GM12878 (cell line): ENCODE results near the gene DKK3. TPM values are rescaled to one million over a fixed set of nuclear protein-coding genes. Genes with fewer than 3 reads are reported as not detected.

Experiments used
- ATAC-seq: fragments of 200-7000 bp; cut with Tn5 transposase; 3 replicates; pipeline ENCODE4 v1.9.1; 2020; ENCODE audit warnings: mild to moderate bottlenecking, moderate library complexity
- BruUV-seq: library from RNA; stranded (reverse); fragments of 400-500 nt; replicated peaks from 2 replicates; lab custom pipeline; 2021; lab: Mats Ljungman, UMichigan
- CTCF ChIA-PET: fragments of 300-600 bp; sonication (Branson Sonifier 250); formaldehyde crosslinking; extraction: SDS; loops from one replicate; lab custom pipeline; 2021; ENCODE audit warnings: inconsistent platforms; lab: Yijun Ruan, JAX
- POLR2A ChIA-PET: fragments of 350-600 bp; formaldehyde crosslinking; extraction: SDS; loops from one replicate; lab custom pipeline; 2021; ENCODE audit warnings: inconsistent platforms; lab: Charles Lee
- RAD21 ChIA-PET: fragments of 300-600 bp; sonication (Branson Sonifier 250); formaldehyde crosslinking; loops from one replicate; lab custom pipeline; 2023; ENCODE audit warnings: antibody characterized with exemption; ENCODE audit not compliant: unreplicated experiment; lab: Charles Lee
- SMC1A ChIA-PET: fragments of 300-600 bp; sonication (Branson Sonifier 250); formaldehyde crosslinking; loops from one replicate; lab custom pipeline; 2023; ENCODE audit not compliant: unreplicated experiment, uncharacterized antibody; lab: Charles Lee
- DNase-seq: peaks from one replicate; pipeline ENCODE4 v3.0.0-alpha.2; 2011; ENCODE audit warnings: low read depth, low spot score
- FAIRE-seq: peaks from 3 replicates; lab custom pipeline; 2011; peaks lifted over from hg19 to GRCh38; lab: Jason Lieb, UNC
- H2AFZ ChIP-seq: 2 replicates; pipeline ENCODE4 v1.6.0; 2011; ENCODE audit warnings: low read depth, low read length, control low read depth; ENCODE audit not compliant: control insufficient read depth
- H3K27ac ChIP-seq: 2 replicates; pipeline ENCODE4 v1.5.1; 2011; ENCODE audit warnings: control low read depth; ENCODE audit not compliant: control insufficient read depth, insufficient read depth
- H3K27me3 ChIP-seq, 2 experiments: replicated peaks in 1 of 2; 2 replicates each; pipeline versions ENCODE4 v1.6.0 to v1.6.1; 2011; ENCODE audit warnings: low read length in 1 of 2; ENCODE audit not compliant: control insufficient read depth in 2 of 2, insufficient read depth in 2 of 2
- H3K36me3 ChIP-seq, 2 experiments: 2 replicates each; pipeline ENCODE4 v1.5.1; 2011; ENCODE audit warnings: low read length in 1 of 2; ENCODE audit not compliant: control insufficient read depth in 2 of 2, insufficient read depth in 2 of 2
- H3K4me1 ChIP-seq: 2 replicates; pipeline ENCODE4 v1.6.1; 2011; ENCODE audit warnings: mild to moderate bottlenecking, low read length, moderate library complexity, mixed read lengths; ENCODE audit not compliant: control insufficient read depth, insufficient read depth
- H3K4me2 ChIP-seq: 2 replicates; pipeline ENCODE4 v1.6.0; 2011; ENCODE audit warnings: control low read depth; ENCODE audit not compliant: control insufficient read depth, insufficient read depth
- H3K4me3 ChIP-seq: fragments of 200-600 bp; sonication (generic); 2 replicates; pipeline ENCODE4 v1.5.1; 2016
- H3K79me2 ChIP-seq: 2 replicates; pipeline ENCODE4 v1.6.0; 2011; ENCODE audit warnings: low read length; ENCODE audit not compliant: control insufficient read depth, insufficient read depth
- H3K9ac ChIP-seq: 2 replicates; pipeline ENCODE4 v1.8.0; 2011; ENCODE audit warnings: low read length, control low read depth, mixed read lengths; ENCODE audit not compliant: control insufficient read depth, insufficient read depth
- H3K9me3 ChIP-seq: replicated peaks from 3 replicates; pipeline ENCODE4 v1.5.1; 2011; ENCODE audit warnings: mild to moderate bottlenecking, low read length; ENCODE audit not compliant: control insufficient read depth, insufficient read depth
- H4K20me1 ChIP-seq: 2 replicates; pipeline ENCODE4 v1.6.0; 2011; ENCODE audit not compliant: control insufficient read depth, insufficient read depth
- ASH2L ChIP-seq: fragments of 300-600, 200-600 bp; sonication (generic); IDR thresholded peaks from 2 replicates; pipeline ENCODE4 v1.6.1; 2017; ENCODE audit warnings: low read depth, mild to moderate bottlenecking, borderline replicate concordance
- CEBPB ChIP-seq, 2 experiments: fragments of 150-350 bp in 1 of 2; IDR thresholded peaks; 2 replicates each; pipeline ENCODE4 v1.6.1; 2012 to 2014; ENCODE audit warnings: low read depth in 2 of 2, low read length in 2 of 2, borderline replicate concordance in 1 of 2, inconsistent platforms in 1 of 2
- CHD4 ChIP-seq: fragments of 200-600 bp; sonication (generic); IDR thresholded peaks from 2 replicates; pipeline ENCODE4 v1.6.1; 2016; ENCODE audit warnings: mild to moderate bottlenecking
- CREB1 ChIP-seq: IDR thresholded peaks from 2 replicates; pipeline ENCODE4 v1.6.1; 2012; ENCODE audit warnings: low read depth, mild to moderate bottlenecking, inconsistent platforms
- DPF2 ChIP-seq: fragments of 450-650 bp; IDR thresholded peaks from 2 replicates; pipeline ENCODE4 v1.6.1; 2017; ENCODE audit warnings: mild to moderate bottlenecking
- EGR1 ChIP-seq, 2 experiments: IDR thresholded peaks; 1 replicate in 1 of 2; 2 replicates in 1 of 2; pipeline ENCODE4 v1.6.1; 2011 to 2012; ENCODE audit warnings: low read depth in 2 of 2, low read length in 2 of 2, borderline replicate concordance in 1 of 2, mild to moderate bottlenecking in 1 of 2, moderate library complexity in 1 of 2
- FOS ChIP-seq: IDR thresholded peaks from 3 replicates; pipeline ENCODE4 v1.6.1; 2011; ENCODE audit warnings: borderline replicate concordance; ENCODE audit not compliant: insufficient read length; ENCODE audit errors: extremely low read depth
- POLR2AphosphoS2 ChIP-seq: IDR thresholded peaks from 2 replicates; pipeline ENCODE4 v1.6.1; 2011; ENCODE audit warnings: low read depth, mild to moderate bottlenecking, low read length, improper control_type of control experiment, moderate library complexity
- SMC3 ChIP-seq: IDR thresholded peaks from 2 replicates; pipeline ENCODE4 v1.6.1; 2011; ENCODE audit warnings: low read length, improper control_type of control experiment, borderline replicate concordance
- SP1 ChIP-seq: IDR thresholded peaks from one replicate; pipeline ENCODE4 v1.6.1; 2011; ENCODE audit warnings: low read depth, low read length
- TAF1 ChIP-seq: IDR thresholded peaks from 2 replicates; pipeline ENCODE4 v1.6.1; 2011; ENCODE audit warnings: mild to moderate bottlenecking, low read depth, low read length, borderline replicate concordance
- ZNF384 ChIP-seq: IDR thresholded peaks from 2 replicates; pipeline ENCODE4 v1.6.1; 2012; ENCODE audit warnings: low read depth, mild to moderate bottlenecking, low read length, improper control_type of control experiment, borderline replicate concordance
- WGBS: methylation state at CpG from one replicate; pipeline ENCODE4 v1.1.6; 2016; ENCODE audit warnings: low lambda C conversion rate; ENCODE audit not compliant: insufficient replicate concordance, insufficient coverage; ENCODE audit errors: missing lambda C conversion rate; 5-methylcytosine and 5-hydroxymethylcytosine counted together
- in situ Hi-C: fragments of 300-500 bp; cut with MboI; formaldehyde crosslinking; loops from 9 replicates; pipeline ENCODE4 v1.14.3; 2018; ENCODE audit warnings: mixed read lengths
- intact Hi-C: fragments of 100-400 bp; cut with micrococcal nuclease; formaldehyde crosslinking; loops from one replicate; pipeline ENCODE4 v1.14.2; 2022; ENCODE audit not compliant: unreplicated experiment
- polyA plus RNA-seq, 11 experiments: library from polyadenylated mRNA; depleted of rRNA in 4 of 11; unstranded in 6 of 11; stranded (reverse) in 5 of 11; fragments of >200 nt; fragmentation: Nextera tagmentation in 4 of 11; fragmentation: Illumina TruSeq in 1 of 11; extraction: Ambion mirVana in 4 of 11; extraction: Trizol in 1 of 11; gene quantifications; 1 replicate in 1 of 11; 2 replicates in 10 of 11; pipeline versions ENCODE4 v1.2.1 to v1.2.3, GENCODE V29; 2011 to 2016; ENCODE audit warnings: inconsistent platforms in 2 of 11, missing spikeins in 2 of 11, low read depth in 1 of 11
- total RNA-seq, 4 experiments: library from RNA; depleted of rRNA in 3 of 4; stranded (reverse); fragments of >200 nt in 3 of 4; fragmentation: Illumina TruSeq in 1 of 4; extraction: Trizol in 1 of 4; gene quantifications; 2 replicates each; pipeline versions ENCODE4 v1.2.1 to v1.2.3, GENCODE V29; 2013 to 2021
- TF ChIP-seq, protein P1 (sequence below): IDR thresholded peaks from 2 replicates; pipeline ENCODE4 v1.6.1; 2012; ENCODE audit warnings: low read depth, low read length, improper control_type of control experiment
- TF ChIP-seq, protein P2 (sequence below): fragments of 450-650 bp; IDR thresholded peaks from 2 replicates; pipeline ENCODE4 v1.6.1; 2017; ENCODE audit warnings: borderline replicate concordance
- TF ChIP-seq, protein P3 (sequence below): fragments of 450-650 bp; IDR thresholded peaks from 2 replicates; pipeline ENCODE4 v1.6.1; 2018; ENCODE audit warnings: borderline replicate concordance, mild to moderate bottlenecking; ENCODE audit not compliant: partially characterized antibody

Gene DKK3
- total and polyA plus RNA-seq, 10 of the 15 experiments (the other 5 are each of a cell fraction or from before 2014, with no cell fraction given) = 0.07 to 0.16 (median 0.15) TPM; not detected in 7

DNA sequence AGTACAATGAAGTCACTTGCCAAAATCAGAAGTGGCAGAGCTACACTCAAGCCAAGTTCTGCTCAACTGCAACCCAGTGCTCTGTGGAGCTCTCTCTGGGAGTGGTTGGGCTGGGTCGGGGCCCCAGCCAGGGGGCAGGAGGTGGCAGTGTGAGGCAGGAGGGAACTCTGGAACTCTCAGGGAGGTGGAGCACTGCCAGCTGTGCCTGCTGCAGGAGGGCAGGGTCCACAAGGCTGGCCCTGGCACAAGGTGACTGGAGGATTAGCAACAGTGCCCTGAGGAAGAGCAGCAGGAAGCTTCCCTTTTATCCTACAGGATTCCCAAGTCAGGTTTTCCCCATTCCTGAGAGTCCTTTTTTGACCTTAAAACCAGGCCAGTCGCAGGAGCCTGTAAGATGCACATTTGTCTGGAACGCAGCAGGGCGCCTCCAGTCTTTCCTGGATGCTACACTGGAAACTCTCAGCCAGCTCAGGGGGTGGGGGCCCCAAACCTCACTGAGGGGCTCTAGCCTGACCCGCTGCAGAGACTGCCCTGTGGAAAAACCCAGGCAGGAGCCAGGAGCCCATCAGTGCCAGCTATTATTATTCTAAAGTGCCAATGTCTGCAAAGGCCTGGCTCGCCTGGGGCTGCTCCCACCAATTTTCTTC lies 31.8 kb downstream of the DKK3 start:
- 36% methylated on average over 6 of the region's 6 CpGs for WGBS
- ATAC-seq (no peak), DNase-seq (no peak), FAIRE-seq (no peak)
- no peak overlapping the region for H2AFZ ChIP-seq
- H3K9ac ChIP-seq = no peak overlapping the region
- no peaks in the 10 kb centered on the region for H4K20me1 ChIP-seq
- SMC1A ChIA-PET = no interaction called here
- POLR2A ChIA-PET = no interaction called here
- in situ Hi-C loops = no loop called here
- H3K36me3 ChIP-seq = no peaks in the 10 kb centered on the region
- RAD21 ChIA-PET = no interaction called here
- H3K4me1 ChIP-seq = no peaks in the 10 kb centered on the region
- no peaks in the 10 kb centered on the region for H3K9me3 ChIP-seq
- no peaks in the 10 kb centered on the region for H3K27me3 ChIP-seq
- intact Hi-C loops = no loop called here
- H3K27ac ChIP-seq = no peak overlapping the region
- H3K4me2 ChIP-seq = no peak overlapping the region
- H3K79me2 ChIP-seq = no peaks in the 10 kb centered on the region
- no peak overlapping the region for H3K4me3 ChIP-seq
- BruUV-seq = no TSS peak
- CTCF ChIA-PET = no interaction called here
- TF ChIP-seq SP1 = no peak
- TF ChIP-seq ASH2L = no peak
- TF ChIP-seq, protein P1, sequence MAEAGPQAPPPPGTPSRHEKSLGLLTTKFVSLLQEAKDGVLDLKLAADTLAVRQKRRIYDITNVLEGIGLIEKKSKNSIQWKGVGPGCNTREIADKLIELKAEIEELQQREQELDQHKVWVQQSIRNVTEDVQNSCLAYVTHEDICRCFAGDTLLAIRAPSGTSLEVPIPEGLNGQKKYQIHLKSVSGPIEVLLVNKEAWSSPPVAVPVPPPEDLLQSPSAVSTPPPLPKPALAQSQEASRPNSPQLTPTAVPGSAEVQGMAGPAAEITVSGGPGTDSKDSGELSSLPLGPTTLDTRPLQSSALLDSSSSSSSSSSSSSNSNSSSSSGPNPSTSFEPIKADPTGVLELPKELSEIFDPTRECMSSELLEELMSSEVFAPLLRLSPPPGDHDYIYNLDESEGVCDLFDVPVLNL = no peak
- no peak for TF ChIP-seq CREB1
- TF ChIP-seq CEBPB (IDR thresholded peaks at IDR 0.05; ENCODE audit: borderline replicate concordance in 1 of 2, low read depth in 2 of 2, low read length in 2 of 2) = no peak
- TF ChIP-seq, protein P2, sequence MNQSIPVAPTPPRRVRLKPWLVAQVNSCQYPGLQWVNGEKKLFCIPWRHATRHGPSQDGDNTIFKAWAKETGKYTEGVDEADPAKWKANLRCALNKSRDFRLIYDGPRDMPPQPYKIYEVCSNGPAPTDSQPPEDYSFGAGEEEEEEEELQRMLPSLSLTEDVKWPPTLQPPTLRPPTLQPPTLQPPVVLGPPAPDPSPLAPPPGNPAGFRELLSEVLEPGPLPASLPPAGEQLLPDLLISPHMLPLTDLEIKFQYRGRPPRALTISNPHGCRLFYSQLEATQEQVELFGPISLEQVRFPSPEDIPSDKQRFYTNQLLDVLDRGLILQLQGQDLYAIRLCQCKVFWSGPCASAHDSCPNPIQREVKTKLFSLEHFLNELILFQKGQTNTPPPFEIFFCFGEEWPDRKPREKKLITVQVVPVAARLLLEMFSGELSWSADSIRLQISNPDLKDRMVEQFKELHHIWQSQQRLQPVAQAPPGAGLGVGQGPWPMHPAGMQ = no peak
- TF ChIP-seq TAF1 = no peak
- TF ChIP-seq, protein P3, sequence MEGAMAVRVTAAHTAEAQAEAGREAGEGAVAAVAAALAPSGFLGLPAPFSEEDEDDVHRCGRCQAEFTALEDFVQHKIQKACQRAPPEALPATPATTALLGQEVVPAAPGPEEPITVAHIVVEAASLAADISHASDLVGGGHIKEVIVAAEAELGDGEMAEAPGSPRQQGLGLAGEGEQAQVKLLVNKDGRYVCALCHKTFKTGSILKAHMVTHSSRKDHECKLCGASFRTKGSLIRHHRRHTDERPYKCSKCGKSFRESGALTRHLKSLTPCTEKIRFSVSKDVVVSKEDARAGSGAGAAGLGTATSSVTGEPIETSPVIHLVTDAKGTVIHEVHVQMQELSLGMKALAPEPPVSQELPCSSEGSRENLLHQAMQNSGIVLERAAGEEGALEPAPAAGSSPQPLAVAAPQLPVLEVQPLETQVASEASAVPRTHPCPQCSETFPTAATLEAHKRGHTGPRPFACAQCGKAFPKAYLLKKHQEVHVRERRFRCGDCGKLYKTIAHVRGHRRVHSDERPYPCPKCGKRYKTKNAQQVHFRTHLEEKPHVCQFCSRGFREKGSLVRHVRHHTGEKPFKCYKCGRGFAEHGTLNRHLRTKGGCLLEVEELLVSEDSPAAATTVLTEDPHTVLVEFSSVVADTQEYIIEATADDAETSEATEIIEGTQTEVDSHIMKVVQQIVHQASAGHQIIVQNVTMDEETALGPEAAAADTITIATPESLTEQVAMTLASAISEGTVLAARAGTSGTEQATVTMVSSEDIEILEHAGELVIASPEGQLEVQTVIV = no peak
- TF ChIP-seq EGR1 (IDR thresholded peaks at IDR 0.05; ENCODE audit: borderline replicate concordance in 1 of 2, low read depth in 2 of 2, low read length in 2 of 2) = no peak
- no peak for TF ChIP-seq SMC3
- no peak for TF ChIP-seq ZNF384
- no peak for TF ChIP-seq DPF2
- no peak for TF ChIP-seq FOS
- TF ChIP-seq POLR2AphosphoS2 = no peak
- no peak for TF ChIP-seq CHD4
